ENCODE data around the gene CST6.

GRCh38 chr11:66012371-66012945 lies 650 bp downstream of the CST6 start:
- no peak for TF ChIP-seq CTCF (IDR thresholded peaks at IDR 0.05)
- no peak for TF ChIP-seq POLR2AphosphoS5 (IDR thresholded peaks at IDR 0.05)
